SU-DHL-6 (cell line): ENCODE results near the gene CRHR2.

Experiments
- H2AFZ ChIP-seq: fragments of 200-600 bp; sonication (generic); 2 replicates; pipeline ENCODE4 v1.6.1; 2014; ENCODE audit warnings: low read depth, mild to moderate bottlenecking, moderate library complexity, mixed read lengths, antibody characterized with exemption, low read length; ENCODE audit not compliant: severe bottlenecking
- H3F3A ChIP-seq: fragments of 200-600 bp; shearing (Covaris generic); 2 replicates; pipeline ENCODE4 v1.6.0; 2016; ENCODE audit warnings: antibody characterized with exemption, mild to moderate bottlenecking; ENCODE audit not compliant: insufficient read depth
- H3K27ac ChIP-seq: fragments of 200-600 bp; sonication (generic); 2 replicates; pipeline ENCODE4 v1.5.1; 2016; ENCODE audit warnings: low read depth, mild to moderate bottlenecking, low read length, moderate library complexity, mixed read lengths
- H3K27me3 ChIP-seq: fragments of 200-600 bp; sonication (generic), shearing (Covaris generic); 2 replicates; pipeline ENCODE4 v1.6.0; 2014; ENCODE audit warnings: mild to moderate bottlenecking, low read length
- H3K36me3 ChIP-seq: fragments of 200-600 bp; sonication (generic); 2 replicates; pipeline ENCODE4 v1.6.1; 2014; ENCODE audit warnings: mild to moderate bottlenecking, low read length, mixed read lengths
- H3K4me2 ChIP-seq: fragments of 300-600, 200-600 bp; shearing (Covaris generic), sonication (generic); 2 replicates; pipeline ENCODE4 v1.6.0; 2014; ENCODE audit warnings: low read length, low read depth, mild to moderate bottlenecking; ENCODE audit not compliant: poor library complexity, severe bottlenecking
- H3K4me3 ChIP-seq: fragments of 200-600 bp; sonication (generic); 2 replicates; pipeline ENCODE4 v1.5.1; 2014; ENCODE audit warnings: antibody characterized with exemption, low read length, mild to moderate bottlenecking, mixed read lengths; ENCODE audit not compliant: insufficient read depth, poor library complexity, severe bottlenecking
- H3K79me2 ChIP-seq: fragments of 200-600 bp; sonication (generic); 2 replicates; pipeline ENCODE4 v1.6.1; 2014; ENCODE audit warnings: mild to moderate bottlenecking, low read length, moderate library complexity; ENCODE audit not compliant: insufficient read depth
- H3K9ac ChIP-seq: fragments of 200-600 bp; sonication (generic); 2 replicates; pipeline ENCODE4 v1.7.0; 2014; ENCODE audit warnings: mild to moderate bottlenecking, low read length
- H3K9me2 ChIP-seq: fragments of 200-600 bp; sonication (generic); replicated peaks from 2 replicates; pipeline ENCODE4 v1.6.1; 2014; ENCODE audit warnings: low read length; ENCODE audit not compliant: insufficient read depth
- H3K9me3 ChIP-seq: fragments of 200-600 bp; sonication (generic); 2 replicates; pipeline ENCODE4 v1.6.1; 2014; ENCODE audit warnings: low read length, mixed read lengths; ENCODE audit not compliant: insufficient read depth
- H4K20me1 ChIP-seq: fragments of 200-600 bp; sonication (generic); 2 replicates; pipeline ENCODE4 v1.6.1; 2014; ENCODE audit warnings: low read depth, mild to moderate bottlenecking, antibody characterized with exemption, low read length, moderate library complexity, mixed read lengths
- CTCF ChIP-seq: fragments of 200-600 bp; sonication (generic); IDR thresholded peaks from one replicate; pipeline ENCODE4 v1.5.1; 2017; ENCODE audit warnings: antibody characterized with exemption, mild to moderate bottlenecking, low read length, moderate library complexity; ENCODE audit not compliant: insufficient read depth, poor library complexity, severe bottlenecking
- EZH2phosphoT487 ChIP-seq: fragments of 200-600 bp; sonication (generic), shearing (Covaris generic); conservative IDR thresholded peaks from 2 replicates; pipeline ENCODE4 v1.6.1; 2018; ENCODE audit warnings: mild to moderate bottlenecking, antibody characterized with exemption, low read length, moderate library complexity, mixed read lengths

Gene CRHR2

GRCh38 chr7:30661926-30662325 is 20.3 kb downstream of the CRHR2 start:
- no peaks in the 10 kb centered on the region for H3K79me2 ChIP-seq
- no peak overlapping the region for H3K27ac ChIP-seq
- no peaks in the 10 kb centered on the region for H3K36me3 ChIP-seq
- no peak for TF ChIP-seq CTCF
- TF ChIP-seq EZH2phosphoT487, result no peak
- no peaks in the 10 kb centered on the region for H3F3A ChIP-seq
- no peaks in the 10 kb centered on the region for H3K9me2 ChIP-seq
- no peak overlapping the region for H3K9ac ChIP-seq
- no peaks in the 10 kb centered on the region for H3K9me3 ChIP-seq
- no peaks in the 10 kb centered on the region for H4K20me1 ChIP-seq
- H3K4me2 ChIP-seq, result no peak overlapping the region
- H3K27me3 ChIP-seq, result no peaks in the 10 kb centered on the region
- no peak overlapping the region for H3K4me3 ChIP-seq
- no peak overlapping the region for H2AFZ ChIP-seq

- Histone ChIP-seq H3K79me2 (no peaks in the 10 kb centered on the region), H2AFZ (no peak overlapping the region), H4K20me1 (no peaks in the 10 kb centered on the region), H3K36me3 (no peaks in the 10 kb centered on the region), H3K27me3 (no peaks in the 10 kb centered on the region), H3K4me3 (no peak overlapping the region), H3F3A (no peaks in the 10 kb centered on the region), H3K9ac (no peak overlapping the region), H3K9me2 (no peaks in the 10 kb centered on the region), H3K27ac (no peak overlapping the region), H3K9me3 (no peaks in the 10 kb centered on the region), H3K4me2 (no peak overlapping the region)
- TF ChIP-seq EZH2phosphoT487, result no peak
- no peak for TF ChIP-seq CTCF
Measured at GRCh38 chr7:30660331-30661255, 21.7 kb downstream of the CRHR2 start.

DNA sequence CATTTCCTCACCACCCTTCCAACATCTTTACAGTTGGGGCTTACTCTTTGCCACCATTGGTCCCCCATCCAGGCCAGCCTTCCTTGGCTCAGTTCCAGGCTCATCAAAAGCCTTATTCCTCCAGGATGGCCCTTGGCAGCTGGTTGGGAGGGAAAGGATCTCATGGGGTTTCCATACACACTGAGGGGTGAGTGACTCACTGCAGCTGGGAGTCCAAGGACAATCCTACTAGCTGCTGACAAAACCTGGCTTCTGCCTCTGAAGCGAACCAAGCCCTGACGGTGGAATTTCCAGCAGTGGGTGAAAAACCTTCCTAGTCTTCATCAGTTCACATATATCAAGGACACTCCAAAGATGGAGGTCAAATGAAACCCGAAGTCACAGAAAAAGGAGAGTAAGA is 22.9 kb downstream of the CRHR2 start:
- Histone ChIP-seq H3K9ac (no peak overlapping the region), H3K9me2 (no peaks in the 10 kb centered on the region), H3K27me3 (no peaks in the 10 kb centered on the region), H3K4me2 (no peak overlapping the region), H3K4me3 (no peak overlapping the region), H3K79me2 (no peaks in the 10 kb centered on the region), H3F3A (no peaks in the 10 kb centered on the region), H3K27ac (no peak overlapping the region), H2AFZ (no peak overlapping the region), H3K9me3 (no peaks in the 10 kb centered on the region), H3K36me3 (no peaks in the 10 kb centered on the region), H4K20me1 (no peaks in the 10 kb centered on the region)
- TF ChIP-seq CTCF, result no peak
- no peak for TF ChIP-seq EZH2phosphoT487
